A673 (cell line): ENCODE results near the gene MN1. TPM values are rescaled to one million over a fixed set of nuclear protein-coding genes. Genes with fewer than 3 reads are reported as not detected.

ENCODE experiments used
- BruUV-seq: library from RNA; stranded (reverse); fragments of 400-500 nt; replicated peaks from 2 replicates; lab custom pipeline; 2021; lab: Mats Ljungman, UMichigan
- CTCF ChIA-PET: fragments of 300-600 bp; sonication (Branson Sonifier 250); formaldehyde crosslinking; loops from one replicate; lab custom pipeline; 2022; ENCODE audit warnings: antibody characterized with exemption; lab: Charles Lee
- POLR2A ChIA-PET: fragments of 300-600 bp; sonication (Branson Sonifier 250); formaldehyde crosslinking; loops from one replicate; lab custom pipeline; 2022; ENCODE audit warnings: antibody characterized with exemption; ENCODE audit not compliant: low non-redundant PET; lab: Charles Lee
- DNase-seq: peaks from one replicate; pipeline ENCODE4 v3.0.0-alpha.2; 2015; ENCODE audit warnings: low spot score
- H3K27ac ChIP-seq: fragments of 200-600 bp; sonication (generic); 2 replicates; pipeline ENCODE4 v1.5.1; 2016; ENCODE audit warnings: mixed run types, low read depth, mild to moderate bottlenecking, mixed read lengths, antibody characterized with exemption, low read length; ENCODE audit not compliant: poor library complexity, severe bottlenecking
- H3K27me3 ChIP-seq: fragments of 200-600 bp; sonication (generic); replicated peaks from 2 replicates; pipeline ENCODE4 v1.6.1; 2017; ENCODE audit warnings: mixed run types, low read depth, mild to moderate bottlenecking, mixed read lengths, antibody characterized with exemption, low read length; ENCODE audit not compliant: insufficient read depth, poor library complexity
- H3K36me3 ChIP-seq: fragments of 200-600 bp; sonication (generic); 2 replicates; pipeline ENCODE4 v1.6.1; 2016; ENCODE audit warnings: mixed run types, mild to moderate bottlenecking, mixed read lengths, antibody characterized with exemption, low read length; ENCODE audit not compliant: insufficient read depth, poor library complexity, severe bottlenecking
- H3K4me1 ChIP-seq: fragments of 200-600 bp; sonication (generic); 2 replicates; pipeline ENCODE4 v1.6.1; 2017; ENCODE audit warnings: mixed run types, mild to moderate bottlenecking, mixed read lengths, antibody characterized with exemption, low read length; ENCODE audit not compliant: insufficient read depth, poor library complexity, severe bottlenecking
- H3K4me3 ChIP-seq: fragments of 200-600 bp; sonication (generic); 2 replicates; pipeline ENCODE4 v1.5.1; 2016; ENCODE audit warnings: low read depth, mixed run types, mild to moderate bottlenecking, mixed read lengths, low read length; ENCODE audit not compliant: poor library complexity, severe bottlenecking
- H3K9me3 ChIP-seq: fragments of 200-600 bp; sonication (generic); 2 replicates; pipeline ENCODE4 v1.6.1; 2016; ENCODE audit warnings: mixed run types, low read depth, mild to moderate bottlenecking, mixed read lengths, antibody characterized with exemption, low read length; ENCODE audit not compliant: poor library complexity, severe bottlenecking
- CTCF ChIP-seq: fragments of 300-800, 200-600 bp; sonication (generic); conservative IDR thresholded peaks from 2 replicates; pipeline ENCODE4 v1.5.1; 2017; ENCODE audit warnings: low read depth, mild to moderate bottlenecking, antibody characterized with exemption, low read length, moderate library complexity, mixed read lengths
- EZH2 ChIP-seq: fragments of 200-600 bp; sonication (generic); IDR thresholded peaks from 2 replicates; pipeline ENCODE4 v1.6.1; 2017; ENCODE audit warnings: borderline replicate concordance, low read depth, mild to moderate bottlenecking, mixed read lengths, antibody characterized with exemption, low read length; ENCODE audit not compliant: poor library complexity, severe bottlenecking
- intact Hi-C: fragments of 100-400 bp; cut with micrococcal nuclease; formaldehyde crosslinking; loops from one replicate; pipeline ENCODE4 v1.10.0; 2022; ENCODE audit not compliant: unreplicated experiment
- total RNA-seq: library from RNA; stranded (reverse); gene quantifications from 2 replicates; pipeline ENCODE4 v1.2.3, GENCODE V29; 2021

MN1 gene
- total RNA-seq, 1 experiment from 2014 or later = 8.4 TPM

DNA sequence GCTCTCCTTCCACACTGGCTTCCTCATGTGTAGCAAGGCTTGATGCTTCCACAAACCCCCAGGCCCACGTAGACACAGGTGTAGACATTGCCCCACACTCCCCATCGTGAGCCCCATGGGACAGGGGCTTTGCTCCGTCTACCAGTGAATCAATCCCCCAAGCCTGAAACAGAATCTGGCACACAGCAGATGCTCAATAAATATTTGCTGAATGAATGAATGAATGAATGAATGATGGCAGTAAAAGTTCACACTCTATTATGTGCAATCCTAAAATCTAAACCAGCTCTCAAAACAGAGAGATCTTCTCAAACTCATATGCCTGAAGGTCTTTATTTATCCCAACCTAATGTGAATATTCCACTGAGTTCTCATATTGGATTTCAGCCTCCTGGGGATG is 69.9 kb downstream of the MN1 start:
- Histone ChIP-seq H3K4me3 (no peak overlapping the region), H3K27ac (no peak overlapping the region), H3K27me3 (no peaks in the 10 kb centered on the region), H3K9me3 (no peaks in the 10 kb centered on the region), H3K36me3 (no peaks in the 10 kb centered on the region), H3K4me1 (peaks cover 11% of the 10 kb centered on the region)
- CTCF ChIA-PET = no interaction called here
- no TSS peak for BruUV-seq
- POLR2A ChIA-PET = interaction anchor here (0.7 kb wide), 1 partner anchor 1031 kb away, joined by 4 read pairs; no protein-coding TSS in a partner anchor
- intact Hi-C loops = no loop called here
- no peak for TF ChIP-seq EZH2
- no peak for TF ChIP-seq CTCF
- no peak for DNase-seq

DNA sequence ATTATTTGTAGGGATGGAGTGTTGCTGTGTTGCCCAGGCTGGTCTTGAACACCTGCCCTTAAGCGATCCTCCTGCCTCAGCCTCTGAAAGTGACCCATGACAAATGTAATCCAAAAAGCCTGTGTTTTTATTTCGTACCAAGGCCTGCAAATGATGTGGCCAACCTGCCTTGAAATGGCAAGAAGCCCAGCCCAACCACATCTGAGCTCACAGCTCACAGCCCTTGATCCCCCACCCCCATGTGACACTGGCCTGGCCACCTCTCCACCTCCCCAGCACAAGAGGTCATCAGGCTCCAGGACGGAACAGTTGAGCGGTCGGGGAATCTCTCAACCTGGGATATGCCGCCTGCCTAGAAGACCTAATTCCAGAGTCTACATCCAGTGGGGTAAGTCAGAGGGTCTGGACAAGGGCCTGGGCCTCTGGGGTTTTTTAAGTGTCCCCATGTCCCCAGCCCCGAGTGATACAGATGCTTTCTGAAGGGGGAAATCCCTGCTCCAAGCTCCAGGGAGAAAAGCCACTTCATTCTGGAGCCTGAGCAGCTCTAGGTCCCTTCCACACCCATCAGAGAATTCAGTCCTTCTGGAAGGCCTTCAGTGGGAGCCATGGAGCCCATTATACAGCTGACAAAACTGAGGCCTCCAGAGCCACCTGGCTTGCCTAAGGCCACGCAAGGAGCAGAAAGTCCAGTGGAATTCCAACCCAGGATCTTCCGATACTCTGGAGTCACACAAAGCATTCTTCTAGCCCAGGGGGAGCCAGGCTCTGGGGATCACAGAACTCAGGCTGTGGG is 70.7 kb downstream of the MN1 start:
- Histone ChIP-seq H3K9me3 (no peaks in the 10 kb centered on the region), H3K27ac (no peak overlapping the region), H3K36me3 (no peaks in the 10 kb centered on the region), H3K4me3 (no peak overlapping the region), H3K27me3 (no peaks in the 10 kb centered on the region), H3K4me1 (peaks cover 18% of the 10 kb centered on the region)
- ChIA-PET CTCF (no interaction called here), POLR2A (interaction anchor here (0.7 kb wide), 1 partner anchor 1030 kb away, joined by 4 read pairs; no protein-coding TSS in a partner anchor)
- TF ChIP-seq EZH2 = no peak
- no peak for TF ChIP-seq CTCF
- no peak for DNase-seq
- no TSS peak for BruUV-seq
- intact Hi-C loops = no loop called here

GRCh38 chr22:27729246-27729645 is 72.3 kb downstream of the MN1 start:
- intact Hi-C loops = no loop called here
- Histone ChIP-seq H3K4me3 (no peak overlapping the region), H3K27ac (no peak overlapping the region), H3K4me1 (peaks cover 18% of the 10 kb centered on the region), H3K27me3 (no peaks in the 10 kb centered on the region), H3K9me3 (no peaks in the 10 kb centered on the region), H3K36me3 (no peaks in the 10 kb centered on the region)
- no peak for DNase-seq
- TF ChIP-seq CTCF = no peak
- TF ChIP-seq EZH2 = no peak
- no TSS peak for BruUV-seq
- ChIA-PET CTCF (no interaction called here), POLR2A (no interaction called here)
